ENCODE data around the gene CYSTM1. TPM values are rescaled to one million over a fixed set of nuclear protein-coding genes. Genes with fewer than 3 reads are reported as not detected.

CYSTM1 gene
- total RNA-seq, 1 donor from 2014 or later = 24.9 TPM

- H3K4me3 Mint-ChIP-seq (ENCODE audit: unreplicated experiment) = no peak overlapping the region
- H3K9me3 Mint-ChIP-seq (ENCODE audit: low read depth) = no peaks in the 10 kb centered on the region
- TF ChIP-seq CTCF (IDR thresholded peaks at IDR 0.05) = peak; percentile 34
- H3K36me3 Mint-ChIP-seq (ENCODE audit: low read depth) = no peaks in the 10 kb centered on the region
- peaks cover 44% of the 10 kb centered on the region for H3K4me1 Mint-ChIP-seq (ENCODE audit: low read depth)
- H3K27me3 Mint-ChIP-seq (ENCODE audit: low read depth) = no peaks in the 10 kb centered on the region
- DNase-seq (ENCODE audit: low spot score) = no peak
- peak overlapping the region; percentile 41 for H3K27ac Mint-ChIP-seq (ENCODE audit: unreplicated experiment)
Measured at GRCh38 chr5:140242099-140242498, 67.1 kb downstream of the CYSTM1 start.

- no peaks in the 10 kb centered on the region for H3K9me3 Mint-ChIP-seq (ENCODE audit: low read depth)
- H3K36me3 Mint-ChIP-seq (ENCODE audit: low read depth) = no peaks in the 10 kb centered on the region
- H3K4me3 Mint-ChIP-seq (ENCODE audit: unreplicated experiment) = no peak overlapping the region
- H3K4me1 Mint-ChIP-seq (ENCODE audit: low read depth) = peaks cover 48% of the 10 kb centered on the region
- H3K27ac Mint-ChIP-seq (ENCODE audit: unreplicated experiment) = no peak overlapping the region
- TF ChIP-seq CTCF (IDR thresholded peaks at IDR 0.05) = no peak
- no peaks in the 10 kb centered on the region for H3K27me3 Mint-ChIP-seq (ENCODE audit: low read depth)
- DNase-seq (ENCODE audit: low spot score) = no peak
Measured at GRCh38 chr5:140242890-140243585, 68.0 kb downstream of the CYSTM1 start.

GRCh38 chr5:140243706-140244250 is 68.8 kb downstream of the CYSTM1 start:
- no peak for TF ChIP-seq CTCF (IDR thresholded peaks at IDR 0.05)
- no peak for DNase-seq (ENCODE audit: low spot score)
- Mint-ChIP-seq H3K4me1 (ENCODE audit: low read depth) (peaks cover 51% of the 10 kb centered on the region), H3K27me3 (ENCODE audit: low read depth) (no peaks in the 10 kb centered on the region), H3K36me3 (ENCODE audit: low read depth) (no peaks in the 10 kb centered on the region), H3K9me3 (ENCODE audit: low read depth) (no peaks in the 10 kb centered on the region), H3K4me3 (ENCODE audit: unreplicated experiment) (no peak overlapping the region), H3K27ac (ENCODE audit: unreplicated experiment) (no peak overlapping the region)

- H3K4me3 Mint-ChIP-seq (ENCODE audit: unreplicated experiment) = no peak overlapping the region
- no peaks in the 10 kb centered on the region for H3K36me3 Mint-ChIP-seq (ENCODE audit: low read depth)
- no peaks in the 10 kb centered on the region for H3K27me3 Mint-ChIP-seq (ENCODE audit: low read depth)
- DNase-seq (ENCODE audit: low spot score) = peak; percentile 96
- H3K9me3 Mint-ChIP-seq (ENCODE audit: low read depth) = no peaks in the 10 kb centered on the region
- TF ChIP-seq CTCF (IDR thresholded peaks at IDR 0.05) = peak; percentile 94
- peaks cover 51% of the 10 kb centered on the region for H3K4me1 Mint-ChIP-seq (ENCODE audit: low read depth)
- H3K27ac Mint-ChIP-seq (ENCODE audit: unreplicated experiment) = peak overlapping the region; percentile 47
Measured at GRCh38 chr5:140244525-140245025, 69.6 kb downstream of the CYSTM1 start.

GRCh38 chr5:140245341-140245740 is 70.4 kb downstream of the CYSTM1 start:
- DNase-seq (ENCODE audit: low spot score) = no peak
- Mint-ChIP-seq H3K4me3 (ENCODE audit: unreplicated experiment) (no peak overlapping the region), H3K4me1 (ENCODE audit: low read depth) (peaks cover 54% of the 10 kb centered on the region), H3K36me3 (ENCODE audit: low read depth) (peaks cover 4% of the 10 kb centered on the region), H3K27ac (ENCODE audit: unreplicated experiment) (peak overlapping the region; percentile 90), H3K9me3 (ENCODE audit: low read depth) (no peaks in the 10 kb centered on the region), H3K27me3 (ENCODE audit: low read depth) (no peaks in the 10 kb centered on the region)
- TF ChIP-seq CTCF (IDR thresholded peaks at IDR 0.05) = no peak
